ENCODE results near the gene CMSS1.
A peak's percentile ranks its signal among the peaks of the same experiment; 100 is the strongest.

The CMSS1 gene

GRCh38 chr3:99777210-99777549, 40.5 kb upstream of the CMSS1 start:
- TF ChIP-seq CTCF (conservative IDR thresholded peaks at IDR 0.05) = no peak
- H3K27ac ChIP-seq = no peak overlapping the region

- no peak for TF ChIP-seq CTCF (conservative IDR thresholded peaks at IDR 0.05)
- H3K27ac ChIP-seq = no peak overlapping the region
Observed at GRCh38 chr3:99777708-99778107, 40.0 kb upstream of the CMSS1 start.

- TF ChIP-seq CTCF (conservative IDR thresholded peaks at IDR 0.05) = no peak
- H3K27ac ChIP-seq = no peak overlapping the region
Observed at GRCh38 chr3:99780749-99781148, 36.9 kb upstream of the CMSS1 start.

GRCh38 chr3:99781761-99782160, 35.9 kb upstream of the CMSS1 start:
- H3K27ac ChIP-seq = no peak overlapping the region
- TF ChIP-seq CTCF (conservative IDR thresholded peaks at IDR 0.05) = no peak

GRCh38 chr3:99783011-99783573, 34.6 kb upstream of the CMSS1 start:
- no peak overlapping the region for H3K27ac ChIP-seq

GRCh38 chr3:99789011-99789721, 28.5 kb upstream of the CMSS1 start:
- no peak overlapping the region for H3K27ac ChIP-seq
- peak; percentile 80 for TF ChIP-seq CTCF (conservative IDR thresholded peaks at IDR 0.05)

More at GRCh38 chr3:99783011-99783573, 34.6 kb upstream of the CMSS1 start:
- no peak for TF ChIP-seq CTCF (conservative IDR thresholded peaks at IDR 0.05)

GRCh38 chr3:99794485-99794884, 23.2 kb upstream of the CMSS1 start:
- TF ChIP-seq CTCF (conservative IDR thresholded peaks at IDR 0.05) = no peak

More at GRCh38 chr3:99794485-99794884, 23.2 kb upstream of the CMSS1 start:
- H3K27ac ChIP-seq = no peak overlapping the region
